GM12874 (cell line): Measurements from ENCODE around the gene WRNIP1.

ENCODE experiments used
- TF ChIP-seq, protein P1 (sequence below): IDR thresholded peaks from 2 replicates; pipeline ENCODE4 v1.5.1; 2011; ENCODE audit warnings: low read depth, mild to moderate bottlenecking, control low read depth, low read length, moderate library complexity; ENCODE audit not compliant: insufficient read depth

Gene WRNIP1

GRCh38 chr6:2783188-2783963 is 18.2 kb downstream of the WRNIP1 start:
- TF ChIP-seq, protein P1, sequence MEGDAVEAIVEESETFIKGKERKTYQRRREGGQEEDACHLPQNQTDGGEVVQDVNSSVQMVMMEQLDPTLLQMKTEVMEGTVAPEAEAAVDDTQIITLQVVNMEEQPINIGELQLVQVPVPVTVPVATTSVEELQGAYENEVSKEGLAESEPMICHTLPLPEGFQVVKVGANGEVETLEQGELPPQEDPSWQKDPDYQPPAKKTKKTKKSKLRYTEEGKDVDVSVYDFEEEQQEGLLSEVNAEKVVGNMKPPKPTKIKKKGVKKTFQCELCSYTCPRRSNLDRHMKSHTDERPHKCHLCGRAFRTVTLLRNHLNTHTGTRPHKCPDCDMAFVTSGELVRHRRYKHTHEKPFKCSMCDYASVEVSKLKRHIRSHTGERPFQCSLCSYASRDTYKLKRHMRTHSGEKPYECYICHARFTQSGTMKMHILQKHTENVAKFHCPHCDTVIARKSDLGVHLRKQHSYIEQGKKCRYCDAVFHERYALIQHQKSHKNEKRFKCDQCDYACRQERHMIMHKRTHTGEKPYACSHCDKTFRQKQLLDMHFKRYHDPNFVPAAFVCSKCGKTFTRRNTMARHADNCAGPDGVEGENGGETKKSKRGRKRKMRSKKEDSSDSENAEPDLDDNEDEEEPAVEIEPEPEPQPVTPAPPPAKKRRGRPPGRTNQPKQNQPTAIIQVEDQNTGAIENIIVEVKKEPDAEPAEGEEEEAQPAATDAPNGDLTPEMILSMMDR: no peak

DNA sequence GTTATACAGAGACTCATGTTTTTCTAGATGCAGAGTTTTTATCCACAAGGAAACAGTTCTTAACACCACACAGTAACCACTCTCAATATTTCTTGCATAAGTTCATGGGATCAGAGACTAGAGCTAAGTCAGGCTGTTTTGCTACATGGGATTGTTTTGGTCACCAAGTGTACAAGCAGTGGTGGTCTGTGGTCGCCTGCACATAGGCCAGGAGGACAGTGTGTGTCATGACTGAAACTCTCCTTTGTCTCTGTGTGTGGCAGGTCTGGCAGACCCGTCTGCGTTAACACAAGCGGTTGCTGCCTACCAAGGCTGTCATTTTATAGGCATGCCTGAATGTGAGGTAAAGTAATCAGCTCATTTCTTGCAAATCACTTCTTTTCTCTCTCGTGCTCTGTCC is 18.9 kb downstream of the WRNIP1 start:
- TF ChIP-seq, protein P1: no peak

DNA sequence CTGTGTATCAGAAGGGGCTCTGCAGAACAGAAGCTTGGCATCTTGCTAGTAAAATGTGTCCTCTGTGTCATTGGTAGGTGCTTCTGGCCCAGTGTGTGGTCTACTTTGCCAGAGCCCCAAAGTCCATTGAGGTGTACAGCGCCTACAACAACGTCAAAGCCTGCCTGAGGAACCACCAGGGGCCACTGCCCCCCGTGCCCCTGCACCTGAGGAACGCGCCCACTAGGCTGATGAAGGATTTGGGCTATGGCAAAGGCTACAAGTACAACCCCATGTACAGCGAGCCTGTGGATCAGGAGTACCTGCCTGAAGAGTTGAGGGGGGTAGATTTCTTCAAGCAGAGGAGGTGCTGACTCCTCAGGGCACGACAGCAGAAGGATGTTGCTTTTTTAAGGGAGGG is 19.7 kb downstream of the WRNIP1 start:
- TF ChIP-seq, protein P1: no peak

DNA sequence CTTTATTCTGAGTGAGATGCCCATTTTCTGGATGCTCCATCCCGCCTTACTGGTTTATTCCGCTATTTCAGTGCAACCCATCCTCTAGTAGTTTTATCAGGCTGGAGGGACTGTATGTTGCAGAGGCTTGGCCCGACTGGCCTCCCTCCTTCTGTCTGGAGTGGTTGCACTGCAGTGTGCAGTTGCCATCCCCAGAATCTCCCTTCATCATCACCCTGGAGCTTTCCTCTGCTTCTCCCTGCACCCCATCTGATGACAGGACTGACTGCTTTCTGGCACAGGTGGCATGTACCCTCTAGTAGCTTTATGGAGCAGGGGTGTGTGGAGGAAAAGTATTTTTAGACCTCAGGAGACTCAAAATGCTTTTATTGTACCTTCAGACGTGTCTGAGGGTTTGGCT is 21.1 kb downstream of the WRNIP1 start:
- TF ChIP-seq, protein P1: no peak

DNA sequence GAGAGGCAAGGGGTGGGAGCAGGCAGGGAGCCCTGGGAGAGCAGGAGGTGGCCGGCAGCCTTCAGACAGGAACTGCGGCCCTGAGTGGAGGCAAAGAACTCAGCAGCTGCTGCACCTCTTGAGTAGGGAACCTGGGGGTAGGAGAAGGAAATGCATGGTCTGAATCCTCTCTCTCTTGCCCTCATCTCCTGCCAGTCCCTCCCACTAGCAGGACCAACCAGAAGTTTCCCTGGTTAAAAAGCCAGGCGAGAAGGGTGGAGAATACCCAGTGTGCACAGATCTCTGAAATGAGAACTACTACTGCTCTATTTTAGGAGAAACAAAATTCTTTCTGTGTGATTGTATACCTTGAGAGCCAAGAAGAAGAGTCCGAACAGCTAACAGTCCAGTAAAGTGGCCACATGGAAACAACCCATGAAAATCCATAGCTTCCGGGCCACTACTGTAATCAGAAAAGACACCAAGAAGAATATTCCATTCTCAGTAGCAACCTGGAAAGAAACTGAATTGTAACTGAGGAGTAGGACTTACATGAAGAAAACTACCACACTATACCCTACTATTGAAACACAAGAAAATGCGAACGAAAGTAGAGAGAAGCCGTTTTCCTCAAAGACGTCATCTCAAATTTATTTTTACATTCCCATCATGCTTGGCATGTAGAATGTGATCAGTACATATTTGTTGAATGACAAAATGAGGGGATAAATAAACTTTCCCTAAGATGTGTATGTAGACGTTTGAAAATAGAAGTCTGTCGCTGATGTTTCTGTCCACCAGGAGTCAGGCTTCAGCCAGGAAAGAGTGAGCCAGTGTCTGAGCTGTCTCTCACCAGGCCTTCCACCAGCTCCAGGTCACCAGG is 25.6 kb downstream of the WRNIP1 start:
- TF ChIP-seq, protein P1: peak; percentile 72

DNA sequence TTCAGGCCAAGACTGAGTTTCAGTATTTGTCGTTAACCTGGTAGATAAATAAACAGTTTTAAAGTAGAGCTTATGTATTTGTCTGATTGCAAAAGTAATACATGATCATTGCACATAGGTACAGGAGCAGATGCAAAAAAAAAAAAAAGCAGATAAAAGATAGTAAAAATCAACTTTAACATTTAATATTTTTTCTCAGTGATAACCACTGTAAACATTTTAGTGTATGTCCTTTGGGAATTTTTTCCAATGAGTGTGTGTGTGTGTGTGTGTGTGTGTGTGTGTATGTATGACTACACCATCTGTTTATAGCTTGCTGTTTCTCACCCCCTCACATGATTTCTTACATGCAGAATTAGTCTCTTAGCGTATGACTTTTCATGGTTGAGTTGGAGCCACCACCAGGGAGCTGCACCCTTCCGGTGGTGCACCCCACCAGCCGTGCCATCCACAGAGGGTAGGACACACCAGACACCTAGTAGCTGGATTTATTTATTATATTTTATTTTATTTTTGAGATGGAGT is 26.3 kb downstream of the WRNIP1 start:
- TF ChIP-seq, protein P1: no peak
